Keratinocyte (primary cell): ENCODE measurements around the gene USP35. TPM values are rescaled to one million over a fixed set of nuclear protein-coding genes. Genes with fewer than 3 reads are reported as not detected.

ENCODE experiments used
- DNase-seq: peaks from one replicate; pipeline ENCODE4 v3.0.0-alpha.2; 2011; ENCODE audit warnings: low read depth, missing footprints, low spot score
- FAIRE-seq: peaks from 2 replicates; lab custom pipeline; 2011; peaks lifted over from hg19 to GRCh38; lab: Jason Lieb, UNC
- H2AFZ ChIP-seq: 2 replicates; pipeline ENCODE4 v1.6.0; 2012; ENCODE audit warnings: low read length, control low read depth, inconsistent platforms; ENCODE audit not compliant: control insufficient read depth
- H3K27ac ChIP-seq: 2 replicates; pipeline ENCODE4 v1.5.1; 2011; ENCODE audit warnings: low read length; ENCODE audit not compliant: control insufficient read depth, insufficient read depth
- H3K27me3 ChIP-seq: 3 replicates; pipeline ENCODE4 v1.6.0; 2011; ENCODE audit warnings: low read length; ENCODE audit not compliant: control insufficient read depth, insufficient read depth; ENCODE audit errors: extremely low read depth
- H3K36me3 ChIP-seq, 2 experiments: 2 replicates in 1 of 2; 3 replicates in 1 of 2; pipeline ENCODE4 v1.5.1; 2011; ENCODE audit warnings: low read length in 2 of 2, mild to moderate bottlenecking in 1 of 2; ENCODE audit not compliant: control insufficient read depth in 2 of 2, insufficient read depth in 2 of 2; ENCODE audit errors: extremely low read depth in 1 of 2
- H3K4me1 ChIP-seq: 3 replicates; pipeline ENCODE4 v1.5.1; 2011; ENCODE audit warnings: low read length; ENCODE audit not compliant: control insufficient read depth, insufficient read depth; ENCODE audit errors: extremely low read depth
- H3K4me2 ChIP-seq: 3 replicates; pipeline ENCODE4 v1.6.0; 2011; ENCODE audit warnings: low read depth, low read length; ENCODE audit not compliant: control insufficient read depth, insufficient read depth; ENCODE audit errors: extremely low read depth
- H3K4me3 ChIP-seq, 3 experiments: fragments of 200-600 bp in 1 of 3; sonication (generic) in 1 of 3; 2 replicates in 2 of 3; 3 replicates in 1 of 3; pipeline ENCODE4 v1.5.1; 2011 to 2016; ENCODE audit warnings: low read length in 3 of 3, mild to moderate bottlenecking in 3 of 3, control low read depth in 2 of 3, inconsistent platforms in 1 of 3, low read depth in 1 of 3, mixed read lengths in 1 of 3, mixed run types in 1 of 3, moderate library complexity in 1 of 3; ENCODE audit not compliant: control insufficient read depth in 2 of 3, insufficient read depth in 2 of 3; ENCODE audit errors: extremely low read depth in 1 of 3
- H3K79me2 ChIP-seq: 2 replicates; pipeline ENCODE4 v1.6.0; 2012; ENCODE audit warnings: low read length; ENCODE audit not compliant: control insufficient read depth, insufficient read depth
- H3K9ac ChIP-seq: 3 replicates; pipeline ENCODE4 v1.6.0; 2011; ENCODE audit warnings: low read length; ENCODE audit not compliant: control insufficient read depth, insufficient read depth; ENCODE audit errors: extremely low read depth
- H3K9me1 ChIP-seq: 3 replicates; pipeline ENCODE4 v1.6.0; 2011; ENCODE audit warnings: low read length; ENCODE audit not compliant: control insufficient read depth, insufficient read depth; ENCODE audit errors: extremely low read depth
- H3K9me3 ChIP-seq: 2 replicates; pipeline ENCODE4 v1.5.1; 2012; ENCODE audit warnings: low read depth, low read length; ENCODE audit not compliant: control insufficient read depth
- H4K20me1 ChIP-seq: 3 replicates; pipeline ENCODE4 v1.6.0; 2011; ENCODE audit warnings: low read length; ENCODE audit not compliant: control insufficient read depth, insufficient read depth; ENCODE audit errors: extremely low read depth
- CTCF ChIP-seq, 3 experiments: IDR thresholded peaks in 1 of 3; conservative IDR thresholded peaks in 1 of 3; optimal IDR thresholded peaks in 1 of 3; 2 replicates in 2 of 3; 3 replicates in 1 of 3; pipeline versions ENCODE3 to v1.5.1; 2011; ENCODE audit warnings: low read length in 3 of 3, mild to moderate bottlenecking in 3 of 3, moderate library complexity in 2 of 3, control low read depth in 1 of 3, inconsistent platforms in 1 of 3; ENCODE audit not compliant: insufficient read depth in 2 of 3; ENCODE audit errors: extremely low read depth in 1 of 3
- EZH2 ChIP-seq: IDR thresholded peaks from one replicate; pipeline ENCODE4 v1.6.1; 2012; ENCODE audit warnings: inconsistent platforms, mild to moderate bottlenecking, low read length, moderate library complexity
- dilution Hi-C: fragments of 300-500 bp; cut with MboI; formaldehyde crosslinking; loops from one replicate; pipeline ENCODE4 v1.7.0; 2020; ENCODE audit warnings: low sequenced_read_pairs; ENCODE audit not compliant: extremely low pct_ligation_motif_present
- polyA plus RNA-seq, 5 experiments: library from polyadenylated mRNA; depleted of rRNA in 3 of 5; stranded (reverse) in 3 of 5; stranded (forward) in 1 of 5; unstranded in 1 of 5; fragments of >200 nt; gene quantifications; 1 replicate in 1 of 5; 2 replicates in 3 of 5; 3 replicates in 1 of 5; pipeline versions ENCODE4 v1.2.1 to v1.2.3, GENCODE V29; 2011 to 2012; ENCODE audit warnings: missing spikeins in 2 of 5, low read depth in 1 of 5, low replicate concordance in 1 of 5

Gene USP35
- polyA plus RNA-seq, 1 donor (not counting 4 experiments of a cell fraction or from before 2014, with no cell fraction given), result 5.0 TPM

- Histone ChIP-seq H3K4me2 (no peak overlapping the region), H3K9me3 (no peaks in the 10 kb centered on the region), H3K4me1 (peaks cover 4% of the 10 kb centered on the region), H3K27me3 (no peaks in the 10 kb centered on the region), H4K20me1 (no peaks in the 10 kb centered on the region), H3K9ac (no peak overlapping the region), H3K79me2 (peaks cover 4% of the 10 kb centered on the region), H3K36me3 (peaks cover 0 to 20% of the 10 kb centered on the region in 2 experiments), H3K4me3 (no peak overlapping the region), H3K27ac (no peak overlapping the region), H3K9me1 (peaks cover 2% of the 10 kb centered on the region), H2AFZ (no peak overlapping the region)
- DNase-seq, result no peak
- FAIRE-seq, result no peak
- TF ChIP-seq CTCF (optimal IDR thresholded peaks at IDR 0.05 in 1 of 3, IDR thresholded peaks at IDR 0.05 in 1 of 3, conservative IDR thresholded peaks at IDR 0.05 in 1 of 3; ENCODE audit: extremely low read depth in 1 of 3, insufficient read depth in 2 of 3, low read length in 3 of 3) (no peak), EZH2 (no peak)
- dilution Hi-C loops, result no loop called here
Observed at GRCh38 chr11:78214331-78215194, 25.8 kb downstream of the USP35 start.

- Histone ChIP-seq H3K79me2 (peaks cover 4% of the 10 kb centered on the region), H3K27ac (no peak overlapping the region), H3K9me3 (no peaks in the 10 kb centered on the region), H3K4me3 (no peak overlapping the region), H3K9ac (no peak overlapping the region), H3K4me1 (peaks cover 4% of the 10 kb centered on the region), H4K20me1 (no peaks in the 10 kb centered on the region), H3K4me2 (no peak overlapping the region), H3K9me1 (peaks cover 2% of the 10 kb centered on the region), H3K36me3 (peaks cover 0 to 14% of the 10 kb centered on the region in 2 experiments), H2AFZ (no peak overlapping the region), H3K27me3 (no peaks in the 10 kb centered on the region)
- dilution Hi-C loops, result no loop called here
- DNase-seq (no peak), FAIRE-seq (no peak)
- TF ChIP-seq CTCF (optimal IDR thresholded peaks at IDR 0.05 in 1 of 3, IDR thresholded peaks at IDR 0.05 in 1 of 3, conservative IDR thresholded peaks at IDR 0.05 in 1 of 3; ENCODE audit: extremely low read depth in 1 of 3, insufficient read depth in 2 of 3, low read length in 3 of 3), result no peak
- TF ChIP-seq EZH2, result no peak
Observed at GRCh38 chr11:78216021-78216420, 27.3 kb downstream of the USP35 start.
